ENCODE data around the gene DPP6.

DNA sequence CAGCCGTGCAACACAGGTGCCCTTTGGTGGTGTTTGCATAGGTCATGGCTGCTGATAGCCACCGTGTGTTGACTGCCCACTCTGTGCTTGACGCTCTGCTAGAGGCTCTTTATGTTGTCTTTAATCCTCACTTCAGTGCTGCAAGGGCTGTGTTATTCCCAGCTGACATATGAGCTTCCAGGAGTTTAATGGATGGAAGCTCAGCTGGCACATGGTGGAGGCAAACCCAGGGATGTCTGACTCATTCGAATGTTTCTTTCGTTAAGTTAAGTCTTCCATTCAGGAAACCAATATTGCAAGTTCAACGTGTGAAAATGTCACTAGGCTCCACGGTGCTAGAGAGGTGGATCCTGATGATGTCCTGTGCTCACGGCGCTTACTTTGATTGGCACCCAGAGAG, 378.4 kb downstream of the DPP6 start:
- TF ChIP-seq EP300 (IDR thresholded peaks at IDR 0.05) (no peak), RAD21 (conservative IDR thresholded peaks at IDR 0.05 in 1 of 2, IDR thresholded peaks at IDR 0.05 in 1 of 2) (no peak), HDAC2 (IDR thresholded peaks at IDR 0.05) (no peak), RFX5 (IDR thresholded peaks at IDR 0.05) (no peak), BHLHE40 (IDR thresholded peaks at IDR 0.05; ENCODE audit: low read depth, low read length) (no peak), MYC (IDR thresholded peaks at IDR 0.05; ENCODE audit: borderline replicate concordance, low read length) (no peak), POLR2A (IDR thresholded peaks at IDR 0.05; ENCODE audit: low read length) (no peak)
- TF ChIP-seq, protein P1, sequence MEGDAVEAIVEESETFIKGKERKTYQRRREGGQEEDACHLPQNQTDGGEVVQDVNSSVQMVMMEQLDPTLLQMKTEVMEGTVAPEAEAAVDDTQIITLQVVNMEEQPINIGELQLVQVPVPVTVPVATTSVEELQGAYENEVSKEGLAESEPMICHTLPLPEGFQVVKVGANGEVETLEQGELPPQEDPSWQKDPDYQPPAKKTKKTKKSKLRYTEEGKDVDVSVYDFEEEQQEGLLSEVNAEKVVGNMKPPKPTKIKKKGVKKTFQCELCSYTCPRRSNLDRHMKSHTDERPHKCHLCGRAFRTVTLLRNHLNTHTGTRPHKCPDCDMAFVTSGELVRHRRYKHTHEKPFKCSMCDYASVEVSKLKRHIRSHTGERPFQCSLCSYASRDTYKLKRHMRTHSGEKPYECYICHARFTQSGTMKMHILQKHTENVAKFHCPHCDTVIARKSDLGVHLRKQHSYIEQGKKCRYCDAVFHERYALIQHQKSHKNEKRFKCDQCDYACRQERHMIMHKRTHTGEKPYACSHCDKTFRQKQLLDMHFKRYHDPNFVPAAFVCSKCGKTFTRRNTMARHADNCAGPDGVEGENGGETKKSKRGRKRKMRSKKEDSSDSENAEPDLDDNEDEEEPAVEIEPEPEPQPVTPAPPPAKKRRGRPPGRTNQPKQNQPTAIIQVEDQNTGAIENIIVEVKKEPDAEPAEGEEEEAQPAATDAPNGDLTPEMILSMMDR (IDR thresholded peaks at IDR 0.05): no peak
- TF ChIP-seq, protein P2, sequence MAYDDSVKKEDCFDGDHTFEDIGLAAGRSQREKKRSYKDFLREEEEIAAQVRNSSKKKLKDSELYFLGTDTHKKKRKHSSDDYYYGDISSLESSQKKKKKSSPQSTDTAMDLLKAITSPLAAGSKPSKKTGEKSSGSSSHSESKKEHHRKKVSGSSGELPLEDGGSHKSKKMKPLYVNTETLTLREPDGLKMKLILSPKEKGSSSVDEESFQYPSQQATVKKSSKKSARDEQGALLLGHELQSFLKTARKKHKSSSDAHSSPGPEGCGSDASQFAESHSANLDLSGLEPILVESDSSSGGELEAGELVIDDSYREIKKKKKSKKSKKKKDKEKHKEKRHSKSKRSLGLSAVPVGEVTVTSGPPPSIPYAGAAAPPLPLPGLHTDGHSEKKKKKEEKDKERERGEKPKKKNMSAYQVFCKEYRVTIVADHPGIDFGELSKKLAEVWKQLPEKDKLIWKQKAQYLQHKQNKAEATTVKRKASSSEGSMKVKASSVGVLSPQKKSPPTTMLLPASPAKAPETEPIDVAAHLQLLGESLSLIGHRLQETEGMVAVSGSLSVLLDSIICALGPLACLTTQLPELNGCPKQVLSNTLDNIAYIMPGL (CRISPR knock-in tag; IDR thresholded peaks at IDR 0.05; ENCODE audit: borderline replicate concordance): no peak
- TF ChIP-seq, protein P3, sequence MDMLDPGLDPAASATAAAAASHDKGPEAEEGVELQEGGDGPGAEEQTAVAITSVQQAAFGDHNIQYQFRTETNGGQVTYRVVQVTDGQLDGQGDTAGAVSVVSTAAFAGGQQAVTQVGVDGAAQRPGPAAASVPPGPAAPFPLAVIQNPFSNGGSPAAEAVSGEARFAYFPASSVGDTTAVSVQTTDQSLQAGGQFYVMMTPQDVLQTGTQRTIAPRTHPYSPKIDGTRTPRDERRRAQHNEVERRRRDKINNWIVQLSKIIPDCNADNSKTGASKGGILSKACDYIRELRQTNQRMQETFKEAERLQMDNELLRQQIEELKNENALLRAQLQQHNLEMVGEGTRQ (IDR thresholded peaks at IDR 0.05): no peak
- TF ChIP-seq, protein P4, sequence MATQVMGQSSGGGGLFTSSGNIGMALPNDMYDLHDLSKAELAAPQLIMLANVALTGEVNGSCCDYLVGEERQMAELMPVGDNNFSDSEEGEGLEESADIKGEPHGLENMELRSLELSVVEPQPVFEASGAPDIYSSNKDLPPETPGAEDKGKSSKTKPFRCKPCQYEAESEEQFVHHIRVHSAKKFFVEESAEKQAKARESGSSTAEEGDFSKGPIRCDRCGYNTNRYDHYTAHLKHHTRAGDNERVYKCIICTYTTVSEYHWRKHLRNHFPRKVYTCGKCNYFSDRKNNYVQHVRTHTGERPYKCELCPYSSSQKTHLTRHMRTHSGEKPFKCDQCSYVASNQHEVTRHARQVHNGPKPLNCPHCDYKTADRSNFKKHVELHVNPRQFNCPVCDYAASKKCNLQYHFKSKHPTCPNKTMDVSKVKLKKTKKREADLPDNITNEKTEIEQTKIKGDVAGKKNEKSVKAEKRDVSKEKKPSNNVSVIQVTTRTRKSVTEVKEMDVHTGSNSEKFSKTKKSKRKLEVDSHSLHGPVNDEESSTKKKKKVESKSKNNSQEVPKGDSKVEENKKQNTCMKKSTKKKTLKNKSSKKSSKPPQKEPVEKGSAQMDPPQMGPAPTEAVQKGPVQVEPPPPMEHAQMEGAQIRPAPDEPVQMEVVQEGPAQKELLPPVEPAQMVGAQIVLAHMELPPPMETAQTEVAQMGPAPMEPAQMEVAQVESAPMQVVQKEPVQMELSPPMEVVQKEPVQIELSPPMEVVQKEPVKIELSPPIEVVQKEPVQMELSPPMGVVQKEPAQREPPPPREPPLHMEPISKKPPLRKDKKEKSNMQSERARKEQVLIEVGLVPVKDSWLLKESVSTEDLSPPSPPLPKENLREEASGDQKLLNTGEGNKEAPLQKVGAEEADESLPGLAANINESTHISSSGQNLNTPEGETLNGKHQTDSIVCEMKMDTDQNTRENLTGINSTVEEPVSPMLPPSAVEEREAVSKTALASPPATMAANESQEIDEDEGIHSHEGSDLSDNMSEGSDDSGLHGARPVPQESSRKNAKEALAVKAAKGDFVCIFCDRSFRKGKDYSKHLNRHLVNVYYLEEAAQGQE (IDR thresholded peaks at IDR 0.05): no peak
